Measurements from ENCODE around the gene HIRA.

- no peak for TF ChIP-seq CTCF (IDR thresholded peaks at IDR 0.05; ENCODE audit: low read length)
- TF ChIP-seq EZH2 (optimal IDR thresholded peaks at IDR 0.05; ENCODE audit: low read depth, low read length): no peak
- TF ChIP-seq EZH2phosphoT487 (IDR thresholded peaks at IDR 0.05; ENCODE audit: low read length): no peak
Measured at GRCh38 chr22:19396934-19397733, 34.4 kb downstream of the HIRA start.
